AG04450 (cell line): Measurements from ENCODE around the gene DMPK. TPM values are rescaled to one million over a fixed set of nuclear protein-coding genes. Genes with fewer than 3 reads are reported as not detected.

Experiments
- CTCF ChIA-PET: fragments of 300-600, 350-600 bp; formaldehyde crosslinking; extraction: SDS; loops from one replicate; lab custom pipeline; 2022; ENCODE audit warnings: antibody characterized with exemption, inconsistent platforms; lab: Charles Lee
- POLR2A ChIA-PET: fragments of 350-600 bp; formaldehyde crosslinking; extraction: SDS; loops from one replicate; lab custom pipeline; 2021; ENCODE audit warnings: antibody characterized with exemption, inconsistent platforms; lab: Yijun Ruan, JAX
- DNase-seq: peaks from one replicate; pipeline ENCODE4 v3.0.0-alpha.2; 2011; ENCODE audit warnings: low read depth, low spot score
- H3K27ac ChIP-seq: one replicate; pipeline ENCODE4 v1.5.1; 2012; ENCODE audit warnings: low read depth, low read length, control low read depth
- H3K27me3 ChIP-seq: one replicate; pipeline ENCODE4 v1.6.0; 2012; ENCODE audit warnings: low read length; ENCODE audit not compliant: control insufficient read depth, insufficient read depth
- H3K4me3 ChIP-seq: 2 replicates; pipeline ENCODE4 v1.5.1; 2011; ENCODE audit warnings: mild to moderate bottlenecking, low read depth, low read length, control low read depth
- H3K9me3 ChIP-seq: 2 replicates; pipeline ENCODE4 v1.5.1; 2012; ENCODE audit warnings: low read length; ENCODE audit not compliant: control insufficient read depth, insufficient read depth
- polyA plus RNA-seq: library from polyadenylated mRNA; depleted of rRNA; stranded (reverse); fragments of >200 nt; gene quantifications from 2 replicates; pipeline ENCODE4 v1.2.3, GENCODE V29; 2011
- TF ChIP-seq, protein P1 (sequence below): IDR thresholded peaks from 2 replicates; pipeline ENCODE4 v1.5.1; 2011; ENCODE audit warnings: low read depth, low read length, control low read depth, inconsistent platforms

The DMPK gene
- polyA plus RNA-seq, 1 experiment: 24.5 TPM

DNA sequence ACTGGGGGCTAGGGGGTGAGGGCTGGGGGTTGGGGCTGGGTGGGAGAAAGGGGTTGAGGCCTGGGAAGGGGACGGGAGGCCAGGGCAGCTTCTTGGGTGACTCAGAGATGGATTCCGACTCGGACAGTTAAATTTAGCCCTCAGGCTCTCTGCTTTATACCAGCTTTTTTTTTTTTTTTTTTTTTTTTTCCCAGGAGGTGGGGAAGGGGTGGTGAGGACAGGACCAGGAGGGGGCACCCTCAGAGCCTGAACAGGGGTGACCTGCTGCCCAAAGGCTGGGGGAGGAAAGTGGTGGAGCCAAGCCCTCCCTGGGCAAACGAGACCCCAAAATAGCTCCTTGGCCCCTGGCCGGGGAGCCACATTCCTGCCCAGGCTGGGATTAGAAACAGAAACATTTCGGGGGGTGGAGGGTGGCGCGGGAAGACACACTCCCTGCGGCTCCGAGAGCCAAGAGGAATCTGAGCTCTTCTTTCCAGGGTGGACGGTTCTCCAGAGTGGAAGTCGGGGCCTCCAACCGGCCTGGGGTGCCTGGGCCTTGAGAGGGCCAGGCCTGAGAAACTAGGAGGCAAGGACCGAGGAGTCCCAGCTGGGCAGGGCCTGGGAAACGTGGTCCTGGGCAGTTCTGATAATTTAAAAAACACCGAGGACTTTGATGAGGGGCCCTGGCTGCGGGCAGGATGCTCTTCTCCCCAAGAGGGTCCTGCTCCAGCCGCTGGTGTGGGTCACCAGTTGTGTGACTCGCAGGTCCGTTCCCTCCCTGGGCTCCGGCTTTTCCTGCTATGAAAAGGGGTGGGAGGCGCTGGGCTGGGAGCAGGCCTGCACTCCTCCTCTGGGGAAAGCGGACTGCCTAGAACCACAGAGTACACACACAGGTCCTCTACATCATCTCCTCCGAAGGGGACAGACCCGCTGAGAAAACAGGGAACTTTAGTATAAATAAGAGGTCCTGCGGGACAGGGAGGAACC, 813 bp upstream of the DMPK start:
- no peak for DNase-seq
- ChIA-PET CTCF (interaction anchor here (0.6 to 2.0 kb wide), 9 partner anchors 13 to 146 kb away, joined by 4 to 20 read pairs (median 6); partner anchors contain the start of genes SIX5 and SNRPD2), POLR2A (interaction anchor here (0.6 to 2.8 kb wide), 16 partner anchors 8 to 1946 kb away, joined by 3 to 41 read pairs (median 5); partner anchors contain the start of genes DMWD, FBXO46, SIX5 and SYMPK)
- no peaks in the 10 kb centered on the region for H3K9me3 ChIP-seq
- H3K27me3 ChIP-seq: no peaks in the 10 kb centered on the region
- peak overlapping the region; percentile 94 for H3K27ac ChIP-seq
- peak overlapping the region; percentile 62 for H3K4me3 ChIP-seq
- TF ChIP-seq, protein P1, sequence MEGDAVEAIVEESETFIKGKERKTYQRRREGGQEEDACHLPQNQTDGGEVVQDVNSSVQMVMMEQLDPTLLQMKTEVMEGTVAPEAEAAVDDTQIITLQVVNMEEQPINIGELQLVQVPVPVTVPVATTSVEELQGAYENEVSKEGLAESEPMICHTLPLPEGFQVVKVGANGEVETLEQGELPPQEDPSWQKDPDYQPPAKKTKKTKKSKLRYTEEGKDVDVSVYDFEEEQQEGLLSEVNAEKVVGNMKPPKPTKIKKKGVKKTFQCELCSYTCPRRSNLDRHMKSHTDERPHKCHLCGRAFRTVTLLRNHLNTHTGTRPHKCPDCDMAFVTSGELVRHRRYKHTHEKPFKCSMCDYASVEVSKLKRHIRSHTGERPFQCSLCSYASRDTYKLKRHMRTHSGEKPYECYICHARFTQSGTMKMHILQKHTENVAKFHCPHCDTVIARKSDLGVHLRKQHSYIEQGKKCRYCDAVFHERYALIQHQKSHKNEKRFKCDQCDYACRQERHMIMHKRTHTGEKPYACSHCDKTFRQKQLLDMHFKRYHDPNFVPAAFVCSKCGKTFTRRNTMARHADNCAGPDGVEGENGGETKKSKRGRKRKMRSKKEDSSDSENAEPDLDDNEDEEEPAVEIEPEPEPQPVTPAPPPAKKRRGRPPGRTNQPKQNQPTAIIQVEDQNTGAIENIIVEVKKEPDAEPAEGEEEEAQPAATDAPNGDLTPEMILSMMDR: 0 out of 2 replicates have a peak, but pooled peaks have one; percentile 11

DNA sequence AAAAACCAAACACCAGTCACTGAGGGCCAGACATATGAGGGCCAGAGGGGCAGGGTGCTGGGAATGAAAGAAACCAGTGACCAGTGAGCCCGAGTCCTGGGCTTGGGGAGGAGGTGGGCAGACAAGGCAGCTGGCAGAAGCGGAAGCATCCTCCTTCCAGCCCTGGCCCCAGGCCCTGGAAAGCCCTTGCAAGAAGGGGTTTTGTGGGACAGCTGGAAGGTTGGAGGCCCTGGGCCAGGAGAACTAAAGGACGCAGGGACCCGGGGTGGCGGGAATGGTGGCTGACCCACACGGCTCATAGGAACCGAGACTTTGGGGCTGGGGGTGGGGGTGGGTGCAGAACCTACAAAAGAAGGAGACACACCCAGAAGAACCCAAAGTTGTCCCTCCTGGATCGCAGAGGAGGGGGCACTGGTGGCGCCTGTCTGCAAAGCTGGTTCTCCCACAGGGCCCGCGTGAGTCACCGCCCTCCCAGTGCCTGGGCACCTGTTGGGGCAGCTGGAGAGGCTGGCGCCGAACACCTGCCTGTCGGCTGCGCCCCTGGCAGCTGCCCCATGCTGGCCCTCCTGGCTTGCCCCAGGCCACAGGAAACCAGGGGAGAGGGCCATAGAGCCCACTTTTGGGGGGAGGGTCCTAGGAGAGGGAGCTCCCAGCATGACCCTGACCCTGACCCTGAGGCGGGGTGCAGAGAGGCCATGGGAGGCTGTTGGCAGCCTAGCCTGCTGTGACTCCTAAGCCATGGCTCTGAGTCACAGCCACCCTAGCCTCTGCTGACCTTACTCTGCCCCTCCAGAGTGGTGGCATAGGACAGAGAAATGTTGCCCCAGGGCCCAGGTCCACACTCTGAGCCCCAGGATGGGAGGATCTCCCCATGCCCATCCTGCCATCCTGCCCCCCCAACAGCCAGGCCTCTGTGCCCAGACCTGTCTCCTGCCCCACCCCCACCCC, 802 bp downstream of the DMPK start:
- TF ChIP-seq, protein P1: no peak
- no peak for DNase-seq
- H3K4me3 ChIP-seq: peak overlapping the region; percentile 62
- peak overlapping the region; percentile 39 for H3K27ac ChIP-seq
- CTCF ChIA-PET: interaction anchor here (0.6 to 1.9 kb wide), 4 partner anchors 12 to 923 kb away, joined by 3 to 20 read pairs (median 4); partner anchors contain the start of gene SIX5
- no peaks in the 10 kb centered on the region; the same call in 1 of the 2 replicates for H3K9me3 ChIP-seq
- H3K27me3 ChIP-seq: no peaks in the 10 kb centered on the region
- POLR2A ChIA-PET: interaction anchor here (0.6 to 2.8 kb wide), 4 partner anchors 11 to 200 kb away, joined by 3 to 41 read pairs (median 24); partner anchors contain the start of genes DMWD and SIX5

DNA sequence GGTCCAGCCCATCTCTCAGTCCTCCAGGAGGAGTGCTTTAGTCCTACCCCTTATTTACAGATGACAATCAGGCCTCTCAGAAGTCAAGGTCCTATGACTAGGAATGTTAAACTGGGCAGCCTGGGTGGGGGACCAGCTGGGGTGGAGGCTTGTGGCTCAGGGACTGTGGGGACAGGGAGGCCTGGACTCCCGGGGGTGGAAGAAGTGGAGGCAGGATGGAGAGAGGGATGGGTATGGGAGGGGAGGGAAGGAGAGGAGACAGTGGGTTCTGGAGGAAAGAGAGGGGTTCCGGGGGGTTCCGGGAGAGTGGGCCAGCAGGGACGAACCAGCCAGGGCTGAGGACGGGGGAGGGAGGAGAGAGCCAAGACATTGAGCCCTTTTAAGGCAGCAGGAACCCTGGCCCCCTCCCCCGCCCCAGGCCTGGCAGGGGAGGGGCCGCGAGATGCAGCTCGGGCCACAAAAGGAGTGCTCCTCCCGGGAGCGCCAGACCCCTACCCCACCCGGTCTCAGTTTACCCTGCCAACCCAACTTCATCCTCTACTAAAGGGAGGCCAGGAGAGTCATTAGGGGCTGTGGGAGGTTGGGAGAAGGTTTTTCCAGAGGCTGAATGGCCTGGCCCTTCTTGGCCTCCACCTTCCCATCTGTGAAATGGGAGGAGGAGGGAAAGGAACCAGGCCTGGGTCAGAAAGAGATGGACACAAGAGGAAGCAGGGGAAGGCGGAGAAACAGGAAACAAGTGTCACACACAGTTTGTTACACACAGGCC, 1.7 kb downstream of the DMPK start:
- no peak overlapping the region for H3K27ac ChIP-seq
- no peak for DNase-seq
- H3K27me3 ChIP-seq: no peaks in the 10 kb centered on the region
- POLR2A ChIA-PET: interaction anchor here (2.8 kb wide), 1 partner anchor 12 kb away, joined by 36 read pairs; the partner anchor contains the start of gene DMWD
- peak overlapping the region; percentile 62 for H3K4me3 ChIP-seq
- TF ChIP-seq, protein P1: no peak
- CTCF ChIA-PET: no interaction called here
- no peaks in the 10 kb centered on the region; the same call in 1 of the 2 replicates for H3K9me3 ChIP-seq

DNA sequence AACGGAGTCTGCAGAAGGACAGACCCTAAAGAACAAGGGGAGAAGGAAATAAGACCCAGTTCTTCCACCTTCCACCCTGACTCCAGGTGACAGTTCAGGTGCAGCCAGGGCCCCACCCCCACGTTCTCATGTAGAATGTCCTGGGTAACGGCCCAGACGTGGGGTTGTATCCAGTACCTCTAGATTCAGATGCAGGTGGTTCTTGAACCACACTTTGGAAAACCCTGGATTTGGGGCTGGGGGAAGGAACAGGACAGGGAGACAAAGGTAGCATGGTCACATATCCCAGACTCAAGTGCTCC, 2.2 kb downstream of the DMPK start:
- TF ChIP-seq, protein P1: no peak
- Histone ChIP-seq H3K27me3 (no peaks in the 10 kb centered on the region), H3K27ac (no peak overlapping the region), H3K9me3 (no peaks in the 10 kb centered on the region; the same call in 1 of the 2 replicates), H3K4me3 (peak overlapping the region; percentile 62; the same call in 1 of the 2 replicates)
- no peak for DNase-seq
- ChIA-PET POLR2A (no interaction called here), CTCF (no interaction called here)
